ENCODE data around the gene MEGF11. TPM values are rescaled to one million over a fixed set of nuclear protein-coding genes. Genes with fewer than 3 reads are reported as not detected.

MEGF11 gene
- total RNA-seq, 4 donors from 2014 or later = not detected

DNA sequence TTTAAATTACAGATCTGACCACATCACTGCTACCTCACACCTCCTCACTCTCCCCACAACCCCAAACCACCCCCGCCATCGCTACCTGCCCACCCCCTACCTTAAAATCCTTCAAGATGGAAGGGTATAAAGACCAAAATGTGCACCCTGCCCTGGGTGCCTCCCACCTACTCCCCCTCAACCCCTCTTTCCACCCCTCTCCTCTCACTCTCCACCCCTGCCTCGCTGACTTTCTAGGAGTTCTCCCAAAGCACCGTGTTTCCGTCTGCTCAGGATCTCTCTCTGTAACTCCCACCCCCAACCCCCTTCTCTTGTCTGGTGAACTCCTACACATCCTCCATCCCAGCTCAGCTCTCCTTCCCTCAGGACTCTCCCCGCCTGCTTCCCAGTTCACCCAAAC is 69.1 kb downstream of the MEGF11 start:
- Histone ChIP-seq H3K36me3 (no peaks in the 10 kb centered on the region), H3K9me3 (no peaks in the 10 kb centered on the region), H3K4me1 (no peaks in the 10 kb centered on the region), H3K27ac (no peak overlapping the region), H3K4me3 (no peak overlapping the region), H3K27me3 (no peaks in the 10 kb centered on the region)
- TF ChIP-seq, protein P1, sequence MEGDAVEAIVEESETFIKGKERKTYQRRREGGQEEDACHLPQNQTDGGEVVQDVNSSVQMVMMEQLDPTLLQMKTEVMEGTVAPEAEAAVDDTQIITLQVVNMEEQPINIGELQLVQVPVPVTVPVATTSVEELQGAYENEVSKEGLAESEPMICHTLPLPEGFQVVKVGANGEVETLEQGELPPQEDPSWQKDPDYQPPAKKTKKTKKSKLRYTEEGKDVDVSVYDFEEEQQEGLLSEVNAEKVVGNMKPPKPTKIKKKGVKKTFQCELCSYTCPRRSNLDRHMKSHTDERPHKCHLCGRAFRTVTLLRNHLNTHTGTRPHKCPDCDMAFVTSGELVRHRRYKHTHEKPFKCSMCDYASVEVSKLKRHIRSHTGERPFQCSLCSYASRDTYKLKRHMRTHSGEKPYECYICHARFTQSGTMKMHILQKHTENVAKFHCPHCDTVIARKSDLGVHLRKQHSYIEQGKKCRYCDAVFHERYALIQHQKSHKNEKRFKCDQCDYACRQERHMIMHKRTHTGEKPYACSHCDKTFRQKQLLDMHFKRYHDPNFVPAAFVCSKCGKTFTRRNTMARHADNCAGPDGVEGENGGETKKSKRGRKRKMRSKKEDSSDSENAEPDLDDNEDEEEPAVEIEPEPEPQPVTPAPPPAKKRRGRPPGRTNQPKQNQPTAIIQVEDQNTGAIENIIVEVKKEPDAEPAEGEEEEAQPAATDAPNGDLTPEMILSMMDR (IDR thresholded peaks at IDR 0.05) = no peak
- TF ChIP-seq POLR2A (IDR thresholded peaks at IDR 0.05) = no peak
- DNase-seq = no peak

DNA sequence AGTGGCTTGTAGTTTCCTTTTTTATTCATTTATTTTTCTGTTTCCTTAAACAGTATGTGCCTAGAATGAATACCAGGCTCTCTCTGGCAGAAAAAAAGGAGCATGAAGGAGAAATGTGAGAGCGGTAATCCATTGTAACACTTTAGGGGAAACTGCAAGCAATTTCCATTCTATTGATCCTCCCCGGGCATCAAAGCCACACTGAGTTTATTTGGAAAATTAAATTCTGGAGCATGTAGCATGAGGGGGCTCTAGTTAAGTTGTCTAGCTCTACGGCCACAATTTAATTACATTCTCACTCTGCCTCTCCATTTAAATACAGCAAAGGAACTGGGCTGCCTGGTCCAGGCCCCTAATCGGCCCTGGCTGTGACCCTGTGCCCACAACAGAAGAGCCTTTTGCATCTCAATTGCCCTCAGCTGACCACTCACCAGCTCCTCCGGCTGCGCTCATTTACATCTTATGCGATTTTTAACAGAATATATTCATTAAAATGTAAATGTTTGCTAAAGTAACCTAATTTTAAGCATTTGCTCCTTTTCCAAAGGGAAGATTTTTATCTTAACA is 72.9 kb downstream of the MEGF11 start:
- no peaks in the 10 kb centered on the region for H3K27me3 ChIP-seq
- no peak overlapping the region for H3K27ac ChIP-seq
- DNase-seq = no peak
- no peaks in the 10 kb centered on the region for H3K36me3 ChIP-seq
- no peak overlapping the region for H3K4me3 ChIP-seq
- no peaks in the 10 kb centered on the region for H3K4me1 ChIP-seq
- TF ChIP-seq, protein P1 (IDR thresholded peaks at IDR 0.05) = no peak
- TF ChIP-seq POLR2A (IDR thresholded peaks at IDR 0.05) = no peak
- H3K9me3 ChIP-seq = no peaks in the 10 kb centered on the region

DNA sequence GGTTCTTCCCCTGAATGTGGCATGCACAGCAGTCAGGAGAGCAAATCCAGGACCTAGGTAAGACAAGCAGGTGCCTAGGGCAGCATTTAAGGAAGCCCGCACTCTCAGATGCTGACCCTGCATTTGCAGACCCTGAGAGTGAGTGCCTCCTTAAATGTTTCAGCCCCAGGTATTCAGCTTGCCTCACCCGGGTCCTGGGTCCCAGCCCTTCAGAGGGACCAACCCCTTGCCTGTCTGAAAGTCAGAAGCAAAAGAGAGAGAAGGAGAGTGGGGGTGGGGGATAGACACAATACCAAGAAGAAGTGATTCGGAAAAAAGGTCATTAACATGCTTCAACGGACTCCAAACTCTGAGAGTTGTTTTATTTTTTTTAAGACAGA is 75.0 kb downstream of the MEGF11 start:
- H3K9me3 ChIP-seq = no peaks in the 10 kb centered on the region
- no peaks in the 10 kb centered on the region for H3K4me1 ChIP-seq
- no peaks in the 10 kb centered on the region for H3K27me3 ChIP-seq
- no peak overlapping the region for H3K4me3 ChIP-seq
- H3K27ac ChIP-seq = no peak overlapping the region
- TF ChIP-seq, protein P1 (IDR thresholded peaks at IDR 0.05) = no peak
- no peak for DNase-seq
- no peaks in the 10 kb centered on the region for H3K36me3 ChIP-seq

DNA sequence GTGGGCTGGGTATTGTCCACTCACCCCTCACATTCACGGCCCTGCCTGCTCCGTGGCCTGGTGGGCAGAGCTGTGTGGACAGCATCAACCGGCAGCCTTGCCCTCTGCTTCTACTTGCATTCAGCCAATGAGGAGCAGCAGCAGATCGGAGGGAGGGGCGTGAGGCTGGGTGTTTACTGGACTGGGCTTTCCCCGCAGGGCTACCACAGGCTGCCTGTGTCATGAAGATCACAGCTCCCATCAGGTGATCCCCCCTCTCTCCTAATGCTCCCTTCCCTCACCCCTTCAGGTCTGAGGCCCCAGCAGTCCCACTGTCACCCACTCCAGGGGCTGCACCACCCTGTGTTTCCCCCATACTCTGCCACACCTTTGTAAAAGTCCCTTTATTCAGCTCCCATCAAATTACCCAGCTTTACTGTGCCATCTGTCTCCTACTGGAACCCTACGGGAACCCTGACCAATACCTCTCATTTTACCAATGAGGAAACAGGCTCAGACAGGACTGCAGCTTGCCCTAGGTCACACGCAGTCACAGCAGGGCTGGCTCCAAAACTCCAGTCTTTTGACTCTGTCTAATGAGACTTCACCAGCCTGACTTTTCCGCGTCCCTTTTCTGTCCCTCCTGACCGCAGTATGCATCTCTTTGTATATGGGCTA is 81.1 kb downstream of the MEGF11 start:
- TF ChIP-seq, protein P1 (IDR thresholded peaks at IDR 0.05) = no peak
- no peak for TF ChIP-seq POLR2A (IDR thresholded peaks at IDR 0.05)
- Histone ChIP-seq H3K4me1 (no peaks in the 10 kb centered on the region), H3K27ac (no peak overlapping the region), H3K9me3 (no peaks in the 10 kb centered on the region), H3K4me3 (no peak overlapping the region), H3K36me3 (no peaks in the 10 kb centered on the region), H3K27me3 (no peaks in the 10 kb centered on the region)
- no peak for DNase-seq

DNA sequence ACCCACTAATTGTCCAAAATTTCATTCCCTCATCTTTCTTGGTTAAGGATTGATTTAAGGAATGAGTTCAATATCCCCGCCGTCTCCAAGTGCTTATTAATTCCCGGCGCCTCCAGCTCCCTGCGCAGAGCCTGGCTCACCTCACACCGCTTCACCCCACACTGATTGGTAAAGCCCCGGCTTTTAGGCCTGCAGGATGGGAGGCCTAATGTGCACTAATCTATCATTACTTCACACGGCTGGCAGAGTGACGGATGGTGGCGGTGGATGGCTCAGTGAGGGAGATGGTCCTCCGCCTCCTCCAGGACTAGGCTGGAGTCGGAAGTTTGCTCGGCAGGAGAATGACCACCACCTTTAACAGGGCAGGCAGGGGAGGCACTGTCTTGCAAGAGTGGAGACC is 81.7 kb downstream of the MEGF11 start:
- Histone ChIP-seq H3K9me3 (no peaks in the 10 kb centered on the region), H3K27ac (no peak overlapping the region), H3K36me3 (no peaks in the 10 kb centered on the region), H3K27me3 (no peaks in the 10 kb centered on the region), H3K4me1 (no peaks in the 10 kb centered on the region), H3K4me3 (no peak overlapping the region)
- TF ChIP-seq, protein P1 (IDR thresholded peaks at IDR 0.05) = no peak
- TF ChIP-seq POLR2A (IDR thresholded peaks at IDR 0.05) = no peak
- DNase-seq = no peak

Data from Peyer's patch (tissue), 4 donors.